Cardiac ventricle fibroblast (primary cell): Measurements from ENCODE around the gene METRN. TPM values are rescaled to one million over a fixed set of nuclear protein-coding genes. Genes with fewer than 3 reads are reported as not detected.

Experiments
- total RNA-seq: library from RNA; depleted of rRNA; stranded (reverse); fragments of >200 nt; gene quantifications from 2 replicates; pipeline ENCODE4 v1.2.3, GENCODE V29; 2015

METRN gene
- total RNA-seq = 115 and 126 TPM in 2 replicates

GRCh38 chr16:714558-715476, at the start of gene METRN:
TSS of gene METRN (plus strand) at chr16:715118. CDS start at chr16:715290, 172 bp downstream.

GRCh38 chr16:667780-668518, 47.0 kb upstream of the METRN start, which contains the start of gene RHOT2:
TSS of gene RHOT2 (plus strand) at chr16:668132. CDS start at chr16:668200, 68 bp downstream.

GRCh38 chr16:674968-675883, 39.7 kb upstream of the METRN start, which contains the start of gene RHBDL1:
TSS of gene RHBDL1 (plus strand) at chr16:675671. CDS start at chr16:675791, 120 bp downstream.

GRCh38 chr16:679814-680624, 34.9 kb upstream of the METRN start, which contains the start of gene STUB1:
TSS of gene STUB1 (plus strand) at chr16:680410. CDS start at chr16:680526, 116 bp downstream.

GRCh38 chr16:684071-684794, 30.7 kb upstream of the METRN start, which contains the start of gene JMJD8:
TSS of gene JMJD8 (minus strand) at chr16:684334. CDS start at chr16:684319, 15 bp downstream.

GRCh38 chr16:705431-706188, 9.3 kb upstream of the METRN start, which contains the start of gene FBXL16:
TSS of gene FBXL16 (minus strand) at chr16:705801. CDS start at chr16:697405, 8,396 bp downstream.

GRCh38 chr16:720990-721764, 6.3 kb downstream of the METRN start, which contains the start of gene ANTKMT:
TSS of gene ANTKMT (plus strand) at chr16:721146. CDS start at chr16:721275, 129 bp downstream.

GRCh38 chr16:726438-727290, 11.7 kb downstream of the METRN start, which contains the start of the genes CCDC78 and HAGHL:
TSS of gene CCDC78 (minus strand) at chr16:726443. CDS start at chr16:726367, 76 bp downstream.
TSS of gene HAGHL (plus strand) at chr16:727106. CDS start at chr16:727510, 404 bp downstream.

GRCh38 chr16:740764-741505, 26.0 kb downstream of the METRN start, which contains the start of gene CIAO3:
TSS of gene CIAO3 (minus strand) at chr16:740997. CDS start at chr16:740985, 12 bp downstream.

GRCh38 chr16:760545-761343, 45.8 kb downstream of the METRN start, which contains the start of gene MSLN:
TSS of gene MSLN (plus strand) at chr16:760734. CDS start at chr16:762681, 1,947 bp downstream.

Other genes starting within 250 kb of the METRN start
- 29.2 and 37.8 TPM in 2 replicates for gene CAPN15, start 187.4 kb upstream of the METRN start, total RNA-seq
- not detected in 2 replicates for gene PRR35, start 154.7 kb upstream of the METRN start, total RNA-seq
- 3.5 and 4.4 TPM in 2 replicates for gene NHLRC4, start 148.1 kb upstream of the METRN start, total RNA-seq
- gene PIGQ, start 145.2 kb upstream of the METRN start, total RNA-seq = 20.2 and 25.1 TPM in 2 replicates
- gene RAB40C, start 125.1 kb upstream of the METRN start, total RNA-seq = 10.9 and 19.7 TPM in 2 replicates
- 0.06 TPM in 1 of 2 replicates, not detected in the other for gene WFIKKN1, start 84.1 kb upstream of the METRN start, total RNA-seq
- gene METTL26, start 78.8 kb upstream of the METRN start, total RNA-seq = 187 and 190 TPM in 2 replicates
- 21.0 and 34.2 TPM in 2 replicates for gene MCRIP2, start 73.3 kb upstream of the METRN start, total RNA-seq
- gene WDR90, start 65.8 kb upstream of the METRN start, total RNA-seq = 5.7 and 9.1 TPM in 2 replicates
- 18.7 and 19.5 TPM in 2 replicates for gene RHOT2, start 47.0 kb upstream of the METRN start, total RNA-seq
- 0.50 and 1.5 TPM in 2 replicates for gene RHBDL1, start 39.4 kb upstream of the METRN start, total RNA-seq
- gene STUB1, start 34.7 kb upstream of the METRN start, total RNA-seq = 97.2 and 118 TPM in 2 replicates
- gene JMJD8, start 30.8 kb upstream of the METRN start, total RNA-seq = 47.8 and 63.7 TPM in 2 replicates
- gene WDR24, start 24.7 kb upstream of the METRN start, total RNA-seq = 14.2 and 14.9 TPM in 2 replicates
- gene FBXL16, start 9.3 kb upstream of the METRN start, total RNA-seq = not detected in 2 replicates
- 30.0 and 34.0 TPM in 2 replicates for gene ANTKMT, start 6.0 kb downstream of the METRN start, total RNA-seq
- 0.10 and 1.3 TPM in 2 replicates for gene CCDC78, start 11.3 kb downstream of the METRN start, total RNA-seq
- 5.9 and 16.4 TPM in 2 replicates for gene HAGHL, start 12.0 kb downstream of the METRN start, total RNA-seq
- gene CIAO3, start 25.9 kb downstream of the METRN start, total RNA-seq = 8.9 and 16.7 TPM in 2 replicates
- gene MSLN, start 45.6 kb downstream of the METRN start, total RNA-seq = not detected in 2 replicates
- 20.3 and 26.0 TPM in 2 replicates for gene RPUSD1, start 73.3 kb downstream of the METRN start, total RNA-seq
- 2.0 and 4.9 TPM in 2 replicates for gene CHTF18, start 73.5 kb downstream of the METRN start, total RNA-seq
- gene GNG13, start 85.6 kb downstream of the METRN start, total RNA-seq = not detected in 2 replicates